Heart right ventricle (tissue), 16 donors: Measurements from ENCODE around the gene CHD9. TPM values are rescaled to one million over a fixed set of nuclear protein-coding genes. Genes with fewer than 3 reads are reported as not detected.
"Not testable (repeated sequence)": the region's sequence is repeated elsewhere in the genome, so short reads cannot be mapped to it uniquely, and the experiment has no call there.

Experiments
- ATAC-seq, 8 donors: fragments of 200-7000 bp; cut with Tn5 transposase; one replicate each; pipeline ENCODE4 v1.9.1; 2020; ENCODE audit warnings: mild to moderate bottlenecking in 8 of 8, moderate library complexity in 8 of 8, moderate number of reproducible peaks in 1 of 8
- DNase-seq, 2 donors: peaks; one replicate each; pipeline ENCODE4 v3.0.0-alpha.2; 2020
- H3K27ac ChIP-seq, 10 donors: fragments of 200-600 bp; sonication (generic) in 2 of 10; one replicate each; pipeline versions ENCODE4 v1.5.0 to v1.8.0; 2020 to 2022; ENCODE audit warnings: mild to moderate bottlenecking in 3 of 10
- H3K27me3 ChIP-seq, 7 donors: fragments of 200-600 bp; one replicate each; pipeline ENCODE4 v1.8.0; 2021 to 2022; ENCODE audit warnings: mild to moderate bottlenecking in 2 of 7
- H3K36me3 ChIP-seq, 9 donors: fragments of 200-600 bp; sonication (generic) in 1 of 9; one replicate each; pipeline versions ENCODE4 v1.5.0 to v1.8.0; 2020 to 2022; ENCODE audit warnings: mild to moderate bottlenecking in 2 of 9
- H3K4me1 ChIP-seq, 9 donors: fragments of 200-600 bp; sonication (generic) in 1 of 9; one replicate each; pipeline versions ENCODE4 v1.5.0 to v1.8.0; 2020 to 2022; ENCODE audit warnings: mild to moderate bottlenecking in 4 of 9
- H3K4me3 ChIP-seq, 10 donors: fragments of 200-600 bp; sonication (generic) in 2 of 10; one replicate each; pipeline versions ENCODE4 v1.5.0 to v1.8.0; 2020 to 2022; ENCODE audit warnings: mild to moderate bottlenecking in 7 of 10, moderate library complexity in 2 of 10
- H3K9me3 ChIP-seq, 11 donors: fragments of 200-600 bp in 10 of 11; sonication (generic) in 2 of 11; one replicate each; pipeline versions ENCODE4 v1.5.0 to v1.8.0; 2013 to 2022; ENCODE audit warnings: mild to moderate bottlenecking in 2 of 11, control low read depth in 1 of 11, moderate library complexity in 1 of 11
- CTCF ChIP-seq, 9 donors: fragments of 200-600 bp; sonication (generic) in 2 of 9; IDR thresholded peaks; one replicate each; pipeline versions ENCODE4 v1.5.0 to v1.8.0; 2021 to 2022; ENCODE audit warnings: antibody characterized with exemption in 9 of 9, mild to moderate bottlenecking in 5 of 9, moderate library complexity in 1 of 9
- WGBS, 2 donors: extraction: QIAGEN DNeasy Blood & Tissue Kit; methylation state at CpG; one replicate each; pipeline ENCODE4 v1.1.7; 2013; ENCODE audit warnings: inconsistent platforms in 1 of 2; 5-methylcytosine and 5-hydroxymethylcytosine counted together
- intact Hi-C, 10 donors: fragments of 100-400 bp; cut with DNase I; formaldehyde crosslinking; loops; one replicate each; pipeline versions ENCODE4 v1.11.1 to v1.14.2; 2022
- polyA plus RNA-seq, 2 donors: library from polyadenylated mRNA; stranded (reverse); fragments of 200-250 nt; gene quantifications; one replicate each; pipeline ENCODE4 v1.2.3, GENCODE V29; 2013
- total RNA-seq, 10 donors: library from RNA; stranded (reverse); fragmentation: NEBNext Ultra II Directional in 3 of 10; extraction: Animal tissue kit (Norgen Biotek cat#: 25700) in 3 of 10; gene quantifications; one replicate each; pipeline versions ENCODE4 v1.2.1 to v1.2.4, GENCODE V29; 2021 to 2023
- donor health status: Arrhythmogenic right ventricular cardiomyopathy.
- donor health status: ischemic (EF 13 %, LVEDD 7.1; RV severe dilation, severe dysfunction).
- donor health status: healthy with polysubstance abuse.
- donor health status: DM: no; HTN: yes; CAD: no.
- donor health status: DM: no; HTN: no; CAD: no.
- donor health status: ischemic (EF 25% LVEDD 6.9; RV normal size, moderate dysfunction).
- donor health status: ischemic (EF 25% LVEDD 5.7; RV mildly dilated, moderate dysfunction).
- donor health status: healthy.
- donor health status: DM: yes; HTN: yes; CAD: no.
- donor health status: Ischemic cardiomyopathy.
- donor health status: ischemic (EF 35%, LVEDD 5.7; RV mildly dilated, moderate dysfunction).
- donor health status: nonischemic (EF 11% LVEDD 7.7; RV severe dilation, severe dysfunction).
- donor health status: DM: yes; HTN: yes; CAD: no.
- donor health status: PGD.
- donor health status: ischemic (EF 29% LVEDD 5.4; RV normal size, mild dysfunction).
- donor health status: nonischemic (EF 23%, LVEDD 6.1; RV moderate dilation, normal function).

Gene CHD9
- total and polyA plus RNA-seq, 12 donors: 7.0 to 58.4 (median 44.6) TPM

GRCh38 chr16:53183442-53183841, 128.7 kb downstream of the CHD9 start:
- no peak for TF ChIP-seq CTCF (IDR thresholded peaks at IDR 0.05)
- peaks cover 0 to 25% (median 7%) of the 10 kb centered on the region in 11 donors for H3K9me3 ChIP-seq
- ATAC-seq (no peak), DNase-seq (no peak)
- intact Hi-C loops: no loop called here
- H3K27me3 ChIP-seq: no peaks in the 10 kb centered on the region
- no peak overlapping the region for H3K27ac ChIP-seq
- WGBS, 2 donors: 90 to 95% methylated on average over 4 of the region's 4 CpGs
- H3K4me1 ChIP-seq: no peaks in the 10 kb centered on the region
- H3K36me3 ChIP-seq: peaks cover 0 to 38% (median 6%) of the 10 kb centered on the region in 9 donors
- H3K4me3 ChIP-seq: no peak overlapping the region

DNA sequence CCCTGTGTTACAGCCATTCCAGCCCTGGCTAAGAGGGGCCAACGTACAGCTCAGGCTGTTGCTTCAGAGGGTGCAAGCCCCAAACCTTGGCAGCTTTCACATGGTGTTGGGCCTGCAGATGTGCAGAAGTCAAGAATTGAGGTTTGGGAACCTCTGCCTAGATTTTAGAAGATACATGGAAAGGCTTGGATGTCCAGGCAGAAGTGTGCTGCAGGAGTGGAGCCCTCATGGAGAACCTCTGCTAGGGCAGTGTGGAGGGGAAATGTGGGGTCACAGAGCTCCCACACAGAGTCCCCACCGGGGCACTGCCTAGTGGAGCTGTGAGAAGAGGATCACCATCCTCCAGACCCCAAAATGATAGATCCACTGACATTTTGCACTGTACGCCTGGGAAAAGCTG, 130.9 kb downstream of the CHD9 start:
- H3K4me1 ChIP-seq, DNase-seq, intact Hi-C loops, ATAC-seq, H3K27ac ChIP-seq, H3K4me3 ChIP-seq, H3K27me3 ChIP-seq: not testable (repeated sequence)
- H3K36me3 ChIP-seq: peaks cover 0 to 38% (median 6%) of the 10 kb centered on the region in 9 donors
- 95 to 97% methylated on average over 3 of the region's 3 CpGs for WGBS, 2 donors
- H3K9me3 ChIP-seq: peaks cover 0 to 25% (median 7%) of the 10 kb centered on the region in 11 donors

GRCh38 chr16:53187775-53188174, 133.0 kb downstream of the CHD9 start:
- ATAC-seq (no peak), DNase-seq (no peak)
- no peaks in the 10 kb centered on the region for H3K27me3 ChIP-seq
- intact Hi-C loops: no loop called here
- H3K9me3 ChIP-seq: peaks cover 0 to 25% (median 7%) of the 10 kb centered on the region in 11 donors
- no peak overlapping the region for H3K4me3 ChIP-seq
- WGBS, 2 donors: 88 to 98% methylated on average over 1 of the region's 1 CpG
- no peak overlapping the region for H3K27ac ChIP-seq
- no peaks in the 10 kb centered on the region for H3K4me1 ChIP-seq
- TF ChIP-seq CTCF (IDR thresholded peaks at IDR 0.05): no peak
- H3K36me3 ChIP-seq: peaks cover 0 to 32% (median 6%) of the 10 kb centered on the region in 9 donors

- 70 to 75% methylated on average over 1 of the region's 1 CpG for WGBS, 2 donors
- no peak for ATAC-seq
- Histone ChIP-seq H3K4me1 (peaks cover 0 to 8% (median 0%) of the 10 kb centered on the region in 9 donors), H3K27me3 (no peaks in the 10 kb centered on the region), H3K36me3 (peaks cover 0 to 9% (median 0%) of the 10 kb centered on the region in 9 donors), H3K9me3 (peaks cover 0 to 3% (median 0%) of the 10 kb centered on the region in 11 donors), H3K27ac (no peak overlapping the region), H3K4me3 (no peak overlapping the region)
- DNase-seq: no peak
- intact Hi-C loops: no loop called here
- TF ChIP-seq CTCF (IDR thresholded peaks at IDR 0.05): no peak
Observed at GRCh38 chr16:53191413-53191812, 136.6 kb downstream of the CHD9 start.

DNA sequence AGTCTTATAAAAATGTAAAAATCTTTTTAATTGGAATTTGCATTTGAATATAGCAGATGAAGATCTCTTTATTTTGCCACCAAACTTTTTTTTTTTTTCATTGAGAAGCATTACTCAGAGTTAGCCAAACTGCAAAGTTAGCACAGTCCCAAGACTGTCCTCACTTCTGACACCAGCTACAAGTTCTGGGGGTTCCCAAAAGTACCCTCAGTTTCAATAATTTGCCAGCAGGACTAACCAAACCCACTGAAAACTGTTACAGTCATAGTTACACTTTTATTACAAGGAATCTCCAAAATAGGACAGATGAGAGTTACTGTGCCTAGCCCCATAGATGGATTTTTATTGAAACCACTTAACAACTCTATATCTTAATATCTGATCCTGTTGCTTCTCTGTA, 144.1 kb downstream of the CHD9 start:
- Histone ChIP-seq H3K4me1 (peaks cover 0 to 18% (median 8%) of the 10 kb centered on the region in 9 donors), H3K27ac (no peak overlapping the region), H3K9me3 (peaks cover 0 to 6% (median 0%) of the 10 kb centered on the region in 11 donors), H3K36me3 (peaks cover 0 to 7% (median 0%) of the 10 kb centered on the region in 9 donors), H3K4me3 (no peak overlapping the region), H3K27me3 (no peaks in the 10 kb centered on the region)
- intact Hi-C loops: no loop called here
- no peak for TF ChIP-seq CTCF (IDR thresholded peaks at IDR 0.05)
- DNase-seq: no peak
- ATAC-seq: no peak
